Amniotic stem cell (primary cell): ENCODE data around the gene CELF1.

Source experiments
- DNase-seq: peaks from one replicate; lab custom pipeline; 2025; lab: John Stamatoyannopoulos, UW

The CELF1 gene

GRCh38 chr11:47485107-47485506 lies 67.8 kb downstream of the CELF1 start:
- no peak for DNase-seq

- DNase-seq, result no peak
Observed at GRCh38 chr11:47483457-47483856, 69.5 kb downstream of the CELF1 start.

- no peak for DNase-seq
Observed at GRCh38 chr11:47480762-47481161, 72.2 kb downstream of the CELF1 start.

- DNase-seq, result no peak
Observed at GRCh38 chr11:47478651-47479329, 74.1 kb downstream of the CELF1 start.

- no peak for DNase-seq
Observed at GRCh38 chr11:47477753-47478152, 75.2 kb downstream of the CELF1 start.

GRCh38 chr11:47477323-47477722 lies 75.6 kb downstream of the CELF1 start:
- peak; percentile 44 for DNase-seq

GRCh38 chr11:47470671-47471070 lies 82.3 kb downstream of the CELF1 start:
- DNase-seq, result no peak

GRCh38 chr11:47469361-47470179 lies 83.4 kb downstream of the CELF1 start:
- DNase-seq, result no peak

GRCh38 chr11:47468598-47469214 lies 84.2 kb downstream of the CELF1 start:
- no peak for DNase-seq

GRCh38 chr11:47467357-47467756 lies 85.6 kb downstream of the CELF1 start:
- no peak for DNase-seq

- no peak for DNase-seq
Observed at GRCh38 chr11:47466701-47467250, 86.2 kb downstream of the CELF1 start.

GRCh38 chr11:47466201-47466600 lies 86.7 kb downstream of the CELF1 start:
- DNase-seq, result no peak

GRCh38 chr11:47464483-47464882 lies 88.4 kb downstream of the CELF1 start:
- no peak for DNase-seq

GRCh38 chr11:47461876-47462275 lies 91.1 kb downstream of the CELF1 start:
- DNase-seq, result no peak

- no peak for DNase-seq
Observed at GRCh38 chr11:47460571-47461235, 92.2 kb downstream of the CELF1 start.

- peak; percentile 42 for DNase-seq
Observed at GRCh38 chr11:47454258-47454671, 98.7 kb downstream of the CELF1 start.

GRCh38 chr11:47453365-47453764 lies 99.6 kb downstream of the CELF1 start:
- no peak for DNase-seq

GRCh38 chr11:47451990-47452389 lies 100.9 kb downstream of the CELF1 start:
- no peak for DNase-seq

GRCh38 chr11:47451436-47451835 lies 101.5 kb downstream of the CELF1 start:
- no peak for DNase-seq

- no peak for DNase-seq
Observed at GRCh38 chr11:47449541-47449940, 103.4 kb downstream of the CELF1 start.

- no peak for DNase-seq
Observed at GRCh38 chr11:47448566-47449427, 104.1 kb downstream of the CELF1 start, which contains the start of gene RAPSN. TSS of gene RAPSN (minus strand) at chr11:47449136. CDS start at chr11:47448964, 172 bp downstream.
